Amniotic stem cell (primary cell): ENCODE measurements around the gene PGM2L1.
A peak's percentile ranks its signal among the peaks of the same experiment; 100 is the strongest.
"Not testable (repeated sequence)": the region's sequence is repeated elsewhere in the genome, so short reads cannot be mapped to it uniquely, and the experiment has no call there.

Experiments
- DNase-seq: peaks from one replicate; lab custom pipeline; 2025; lab: John Stamatoyannopoulos, UW

PGM2L1 gene

DNA sequence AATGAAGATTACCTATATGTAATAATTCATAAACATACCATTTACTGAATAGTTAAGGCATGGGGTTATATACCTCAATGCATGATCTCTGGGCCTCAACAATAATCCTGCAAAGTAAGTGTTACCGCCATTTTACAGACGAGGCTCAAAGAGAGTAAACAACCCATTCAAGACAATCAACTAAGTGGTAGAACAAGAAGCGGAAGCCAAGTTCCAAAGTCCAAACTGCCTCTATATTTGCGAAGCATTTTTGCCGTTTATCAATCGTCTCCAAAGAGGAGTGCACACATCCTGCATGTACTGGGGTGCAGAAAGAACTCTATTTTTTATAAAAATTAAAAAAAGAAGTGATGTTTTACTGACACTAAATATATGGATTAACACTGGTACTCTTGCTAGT, 59.3 kb downstream of the PGM2L1 start:
- DNase-seq, result no peak

DNA sequence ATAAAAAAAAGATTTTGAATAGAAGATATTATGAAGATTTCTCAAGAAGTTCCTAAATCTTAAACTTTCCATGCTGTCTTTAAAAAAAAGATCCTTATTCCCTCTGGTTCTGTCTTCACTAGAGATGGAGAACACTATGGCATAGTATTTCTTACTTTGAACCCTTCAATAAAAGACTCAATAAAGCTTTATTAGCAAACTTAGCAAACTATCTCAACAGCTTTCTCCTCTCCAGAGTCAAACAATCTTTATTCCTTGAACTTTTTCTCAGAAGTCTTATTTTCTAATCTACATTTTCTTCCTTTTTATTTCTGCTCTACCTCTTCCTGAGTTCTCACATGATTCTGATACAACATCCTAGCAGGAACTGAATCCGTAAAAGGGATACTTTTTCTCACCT, 65.0 kb downstream of the PGM2L1 start:
- no peak for DNase-seq

DNA sequence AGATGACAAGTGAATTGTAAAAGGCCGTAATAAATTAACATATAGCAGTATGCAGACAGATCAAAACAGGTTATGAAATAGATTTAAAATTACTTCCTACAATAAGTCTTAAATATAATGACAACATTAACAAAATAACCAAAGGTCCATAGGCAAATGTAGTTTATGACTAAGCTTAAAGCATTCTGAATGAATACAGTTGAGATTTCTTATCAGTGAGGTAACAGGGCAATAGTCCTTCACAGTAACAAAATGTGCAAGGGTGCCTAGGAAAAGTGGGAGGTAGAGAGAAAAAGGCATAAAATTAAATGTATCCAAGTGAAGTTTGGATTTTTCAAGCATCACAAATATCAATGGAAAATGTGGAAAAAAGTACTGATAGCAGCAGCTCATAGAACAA, 65.9 kb downstream of the PGM2L1 start:
- DNase-seq, result no peak

DNA sequence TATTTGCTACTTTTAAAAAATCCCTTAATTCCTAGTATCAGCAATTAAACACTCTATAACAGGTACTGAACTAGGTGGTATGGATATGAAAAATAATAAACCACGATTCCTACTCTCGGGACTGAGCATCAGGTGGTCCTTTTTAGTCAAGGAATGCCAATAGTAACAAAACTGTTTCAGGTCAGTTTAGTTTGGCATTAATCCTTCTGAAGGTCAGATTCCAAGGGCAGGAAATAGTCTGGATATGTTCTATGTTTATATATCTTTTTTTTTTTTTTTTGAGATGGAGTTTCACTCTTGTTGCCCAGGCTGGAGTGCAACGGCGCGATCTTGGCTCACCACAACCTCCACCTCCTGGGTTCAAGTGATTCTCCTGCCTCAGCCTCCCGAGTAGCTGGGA, 67.2 kb downstream of the PGM2L1 start:
- not testable (repeated sequence) for DNase-seq

DNA sequence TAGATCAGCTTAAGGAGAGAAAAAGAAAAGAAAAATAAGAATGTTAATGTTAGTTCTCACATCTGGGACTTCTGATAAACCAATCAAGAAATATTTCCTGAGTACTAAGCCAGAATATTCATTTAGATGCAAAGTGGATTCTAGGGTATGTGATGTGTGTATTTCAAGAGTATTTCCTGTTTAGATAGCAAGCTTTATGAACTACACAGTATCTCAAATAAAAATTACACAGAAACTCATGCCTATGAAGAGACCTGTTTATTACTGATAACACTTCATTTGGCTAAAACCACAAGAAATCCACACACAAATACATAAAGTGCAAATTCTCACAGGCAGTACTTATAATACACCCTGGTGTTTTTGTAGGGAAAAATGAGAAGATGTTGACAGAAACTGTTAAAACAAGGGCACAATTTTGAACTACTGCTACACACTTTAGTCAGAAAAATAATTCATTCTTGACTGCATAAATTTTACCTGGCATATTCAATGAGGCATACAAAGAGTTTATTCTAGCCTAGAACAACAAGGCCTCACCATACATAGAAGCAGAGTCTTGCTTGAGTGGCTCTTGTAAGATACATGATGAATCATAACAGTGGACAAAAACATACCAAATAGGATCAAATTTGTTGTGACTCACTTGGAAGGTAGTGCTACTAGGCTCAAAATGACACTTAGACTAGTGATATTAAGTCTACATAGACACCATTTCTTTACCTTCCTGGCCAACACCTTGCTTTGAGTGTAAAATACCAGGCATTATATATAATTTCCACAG, 68.0 kb downstream of the PGM2L1 start:
- no peak for DNase-seq

DNA sequence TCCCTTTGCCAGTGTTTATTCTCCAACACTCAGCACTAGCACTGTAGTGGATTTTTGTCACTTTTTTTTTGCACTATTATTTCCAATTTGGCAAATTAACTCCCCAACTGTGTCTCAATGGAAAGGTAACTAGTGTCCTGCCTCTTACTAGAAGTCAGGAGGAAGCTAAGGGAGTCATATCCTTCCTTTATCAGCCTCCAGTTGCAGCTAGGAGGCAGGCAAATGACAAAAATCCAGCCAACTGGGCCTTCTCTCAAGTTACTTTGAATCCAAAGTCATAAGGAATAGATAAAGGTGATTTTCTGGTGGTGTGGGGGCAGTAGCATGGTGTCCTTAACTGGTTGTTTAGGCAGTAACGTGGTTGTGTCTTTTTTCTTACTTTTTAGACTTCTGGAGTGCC, 71.2 kb downstream of the PGM2L1 start:
- no peak for DNase-seq

DNA sequence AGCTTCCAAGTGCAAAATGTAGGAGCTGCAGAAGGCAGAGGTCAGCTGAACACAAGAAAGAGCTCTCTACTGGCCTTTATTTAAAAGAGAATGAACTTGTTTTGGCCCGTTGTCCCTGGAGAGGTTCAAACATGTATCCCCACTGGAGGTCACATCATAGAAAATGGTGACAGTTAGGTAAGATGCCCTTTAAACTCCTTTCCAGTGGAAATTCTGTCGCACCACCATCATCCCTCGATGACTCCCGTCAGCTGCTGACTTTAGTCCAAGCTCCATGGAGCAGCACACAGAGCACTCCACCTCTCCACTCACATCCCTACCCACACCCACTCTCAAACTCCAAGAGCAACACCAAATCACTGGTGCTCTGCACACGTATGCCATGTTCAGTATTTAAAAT, 71.6 kb downstream of the PGM2L1 start:
- no peak for DNase-seq

DNA sequence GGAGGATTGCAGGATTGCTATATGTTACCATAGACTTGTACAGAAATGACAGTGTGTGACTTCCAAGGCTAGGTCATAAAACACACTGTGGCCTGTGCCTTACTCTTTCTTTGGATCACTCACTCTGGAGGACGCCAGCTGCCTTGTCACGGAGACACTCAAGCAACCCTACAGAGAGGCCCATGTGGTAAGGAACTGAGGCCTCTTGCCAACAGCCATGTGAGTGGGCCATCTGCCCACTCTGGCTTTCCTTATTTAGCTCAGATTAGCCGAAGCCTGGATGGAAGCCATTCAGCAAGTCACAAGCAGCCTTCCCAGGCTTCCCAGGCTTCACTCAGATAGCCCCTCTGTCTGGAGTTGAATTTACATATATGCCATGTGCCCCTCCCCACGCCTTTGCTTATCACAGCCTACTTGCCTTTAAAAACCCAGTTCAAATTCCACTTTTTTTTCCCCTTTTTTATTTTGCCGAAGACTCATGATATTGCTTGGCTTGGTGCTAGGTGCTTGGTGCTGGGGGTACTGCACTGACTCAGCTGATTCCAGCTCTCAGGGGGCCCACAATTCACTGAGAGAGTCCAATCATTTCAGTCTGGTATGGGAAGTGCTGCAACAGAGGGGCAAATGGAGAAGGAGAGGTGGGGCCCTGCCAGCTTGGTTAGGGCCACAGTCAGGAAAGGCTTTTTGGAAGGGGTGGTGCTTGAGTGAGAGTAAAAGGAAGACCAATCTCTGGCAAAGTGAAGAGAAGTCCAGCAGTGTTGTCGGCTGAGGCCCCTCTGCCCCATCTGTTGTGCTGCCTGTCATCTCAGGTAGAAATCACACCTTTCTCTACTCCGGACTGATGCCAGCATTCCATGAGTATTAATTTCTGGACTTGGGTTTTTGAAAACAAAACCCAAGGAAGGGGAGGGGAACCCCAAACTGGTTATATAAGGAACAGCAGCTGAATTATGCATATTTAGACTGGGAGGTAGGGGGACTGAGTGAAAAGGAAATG, 72.3 kb downstream of the PGM2L1 start:
- DNase-seq, result no peak

DNA sequence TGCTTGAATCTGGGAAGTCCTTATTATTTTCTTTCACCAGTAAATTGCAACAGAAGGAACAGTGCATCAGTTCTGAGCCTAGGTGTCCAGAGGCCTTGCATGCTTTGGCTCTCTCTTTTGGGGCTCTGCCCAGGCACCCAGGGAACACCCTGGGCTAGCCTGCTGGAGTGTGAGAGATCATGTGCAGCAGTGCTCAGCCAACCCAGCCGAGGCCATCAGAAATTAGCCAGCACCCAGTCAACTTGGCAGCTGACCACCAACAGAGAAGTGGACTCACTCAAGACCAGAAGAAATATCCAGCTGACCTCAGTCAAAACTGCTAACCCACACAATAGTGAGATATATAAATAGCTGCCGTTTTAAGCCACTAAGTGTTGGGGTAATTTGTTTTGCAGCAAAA, 75.6 kb downstream of the PGM2L1 start:
- no peak for DNase-seq

DNA sequence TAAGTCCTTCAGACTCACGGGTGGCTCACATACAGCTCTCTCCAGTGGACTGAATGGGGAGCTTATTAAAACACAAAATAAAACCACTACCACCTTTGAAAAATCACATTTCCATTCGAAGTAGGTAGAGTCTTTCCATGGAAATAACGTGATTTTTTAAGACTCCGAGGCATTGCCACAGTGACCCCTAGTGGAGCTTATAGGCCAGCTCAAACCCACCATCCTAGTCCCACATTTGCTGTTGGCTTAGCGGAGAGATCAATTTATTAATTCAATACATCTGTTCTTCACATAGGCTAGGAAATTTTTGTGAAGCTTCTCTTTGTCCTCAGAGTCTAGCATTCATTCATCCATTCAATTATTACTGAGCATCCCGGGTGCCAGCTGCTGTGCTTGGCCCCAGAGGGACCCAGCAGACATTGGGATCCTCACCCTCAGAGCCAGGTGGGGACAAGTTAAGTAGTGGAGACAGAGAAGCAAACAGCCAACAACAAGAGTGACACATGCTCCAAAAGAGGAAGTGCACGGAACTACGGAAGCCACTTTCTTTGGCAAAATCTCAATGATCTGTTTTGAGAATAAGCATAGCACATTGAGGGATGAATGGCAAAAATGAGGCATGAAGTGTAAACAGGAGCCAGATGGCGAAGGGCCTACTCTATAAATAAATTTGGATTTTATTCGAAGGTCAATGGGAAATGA, 76.6 kb downstream of the PGM2L1 start:
- DNase-seq, result peak; percentile 62

DNA sequence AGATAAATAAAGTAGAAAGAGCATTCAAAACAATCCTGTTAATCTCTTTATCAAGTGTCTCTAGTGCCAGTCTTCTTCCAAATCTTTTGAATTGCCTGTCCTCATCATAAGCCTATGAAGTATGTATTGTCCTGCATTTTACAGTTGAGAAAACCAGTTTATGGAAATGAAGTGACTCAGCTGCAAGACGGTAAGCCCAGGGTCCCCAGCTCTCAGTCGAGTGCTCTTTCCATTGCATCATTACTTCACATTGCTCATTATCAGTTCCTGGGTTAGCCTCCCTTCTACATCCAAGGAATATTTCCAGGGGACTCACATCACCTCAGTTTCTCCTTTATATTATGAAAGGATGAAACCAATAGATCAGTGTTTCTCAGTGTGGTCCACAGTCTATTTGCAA, 77.7 kb downstream of the PGM2L1 start:
- no peak for DNase-seq

DNA sequence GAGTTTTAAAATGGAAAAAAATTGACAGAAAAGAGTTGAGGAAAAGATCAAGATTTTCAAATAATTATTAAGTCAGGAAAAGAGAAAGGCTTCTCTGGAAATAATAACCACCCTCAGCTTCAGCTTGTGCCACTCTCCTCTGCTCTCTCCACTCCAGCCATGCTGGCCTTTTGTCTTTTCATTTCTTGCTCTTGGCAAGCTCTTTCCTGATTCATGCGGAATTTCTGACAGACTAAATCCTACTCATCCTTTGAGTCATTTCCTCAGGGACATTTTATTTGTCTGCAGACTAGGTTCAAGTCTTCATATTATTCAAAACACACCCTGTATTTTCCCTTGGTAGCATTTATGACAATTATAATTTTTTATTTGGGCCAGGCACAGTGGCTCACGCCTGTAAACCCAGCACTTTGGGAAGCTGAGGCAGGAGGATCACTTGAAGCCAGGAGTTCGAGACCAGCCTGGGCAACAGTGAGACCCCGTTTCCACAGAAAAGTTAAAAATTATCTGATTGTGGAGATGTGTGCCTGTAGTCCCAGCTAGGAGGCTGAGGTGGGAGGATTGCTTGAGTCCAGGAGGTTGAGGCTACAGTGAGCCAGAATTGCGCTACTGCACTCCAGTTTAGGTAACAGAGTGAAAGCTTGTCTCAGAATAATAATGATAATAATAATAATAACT, 79.0 kb downstream of the PGM2L1 start:
- peak; percentile 73 for DNase-seq

DNA sequence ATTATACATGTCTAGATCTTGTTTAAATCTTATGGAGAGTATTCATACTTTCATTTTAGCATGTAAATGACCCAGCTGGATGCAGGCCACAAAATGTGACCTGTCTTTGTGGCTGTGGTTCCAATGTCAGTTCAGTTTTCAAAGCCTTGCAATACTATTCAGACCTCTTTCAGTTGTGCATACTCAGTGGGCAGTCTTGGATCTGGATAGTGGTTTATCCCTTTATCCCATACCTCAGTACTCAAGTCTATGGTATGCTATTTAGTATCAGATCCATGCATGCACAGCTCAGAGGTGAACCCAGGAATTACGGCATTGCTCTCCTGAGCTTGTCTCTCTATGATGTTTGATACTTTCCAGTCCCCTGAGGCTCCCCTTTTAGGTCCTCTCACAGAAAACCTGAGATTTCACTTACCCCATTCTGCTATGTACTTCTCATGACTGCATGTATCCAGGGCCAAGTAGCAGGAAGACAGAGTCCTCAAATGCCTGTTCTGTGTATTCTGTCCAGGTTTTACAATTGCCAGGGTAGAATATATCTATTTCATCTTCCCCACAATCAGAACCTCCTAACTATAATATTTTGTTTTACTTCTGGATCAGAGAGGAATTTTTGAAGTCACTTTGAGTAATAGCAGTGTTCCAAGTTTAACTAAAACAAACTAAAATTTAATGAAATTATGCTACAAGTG, 79.8 kb downstream of the PGM2L1 start:
- DNase-seq, result no peak

DNA sequence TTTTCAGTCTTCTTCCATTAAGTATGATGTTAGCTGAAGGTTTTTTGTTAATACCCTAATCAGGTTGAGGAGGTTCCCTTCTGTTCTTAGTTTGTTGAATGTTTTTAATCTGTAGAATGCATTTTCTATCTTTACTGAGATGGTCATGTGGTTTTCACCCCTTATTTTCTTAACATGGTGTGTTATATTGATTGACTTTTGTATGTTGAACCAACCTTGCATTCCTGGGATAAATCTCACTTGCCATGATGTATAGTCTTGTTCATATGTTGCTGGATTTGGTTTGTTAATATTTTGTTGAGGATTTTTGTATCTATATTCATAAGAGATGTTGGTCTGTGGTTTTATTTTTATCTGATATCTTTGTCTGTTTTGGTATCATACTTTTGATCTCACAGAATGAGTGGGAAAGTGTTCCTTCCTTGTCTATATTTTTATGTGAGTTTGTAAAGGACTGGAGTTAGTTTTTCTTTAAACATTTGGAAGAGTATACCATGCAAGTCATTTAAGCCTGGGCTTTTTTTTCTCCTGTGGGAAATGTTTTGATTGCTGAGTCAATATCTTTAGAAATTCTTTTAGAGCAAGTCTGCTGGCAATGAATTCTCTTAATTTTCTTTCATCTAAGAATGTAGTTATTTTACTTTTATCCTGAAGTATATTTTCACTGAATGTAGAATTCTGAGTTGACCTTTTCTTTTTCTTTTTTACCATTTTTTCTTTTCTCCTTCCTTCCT, 81.3 kb downstream of the PGM2L1 start:
- peak; percentile 34 for DNase-seq

DNA sequence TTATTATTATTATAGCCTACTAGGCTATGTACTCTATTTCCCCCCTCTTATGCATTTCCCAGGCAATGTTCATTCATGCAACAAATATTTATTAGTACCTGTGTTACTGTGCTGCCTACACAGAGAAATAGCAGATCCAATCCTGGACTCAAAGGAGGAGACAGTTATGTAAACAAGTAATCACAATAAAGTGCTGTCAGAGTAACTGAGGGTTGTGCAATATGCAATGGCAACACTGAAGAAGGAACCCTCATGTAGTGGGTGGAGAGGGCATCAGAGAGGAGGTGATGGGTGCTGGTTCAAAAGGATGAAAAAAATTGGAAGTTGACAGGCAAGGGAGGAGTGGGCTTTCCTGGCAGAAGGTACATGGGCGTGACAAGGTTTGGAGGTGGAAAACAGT, 85.9 kb downstream of the PGM2L1 start:
- DNase-seq, result no peak

DNA sequence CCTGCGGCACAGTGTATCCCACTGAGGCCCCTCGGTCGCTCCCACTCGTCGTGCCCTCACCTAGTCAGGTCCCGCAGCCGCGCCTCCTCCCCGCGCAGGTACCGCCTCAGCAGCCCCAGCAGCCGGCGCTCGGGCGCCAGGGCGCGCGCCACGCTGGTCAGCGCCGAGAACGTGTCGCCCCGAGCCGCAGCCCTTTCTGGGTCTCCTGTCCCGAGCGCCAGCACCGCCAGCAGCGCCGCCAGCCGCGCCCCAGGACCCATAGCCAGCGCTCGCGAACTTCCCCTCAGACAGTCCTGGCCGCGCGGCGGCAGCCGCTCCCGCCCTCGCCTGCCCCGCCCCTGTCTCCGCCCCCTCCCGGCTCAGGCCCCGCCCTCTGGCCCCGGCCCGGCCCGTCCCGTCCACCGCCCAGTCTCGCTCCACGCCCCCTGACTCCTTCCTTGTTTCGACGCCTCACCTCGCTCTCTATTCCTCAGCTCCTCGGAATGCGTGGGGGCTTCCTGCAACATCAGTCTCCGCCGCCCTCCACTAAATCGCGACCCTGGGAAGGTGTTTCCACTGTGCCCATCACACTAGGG, 86.8 kb downstream of the PGM2L1 start, which contains the start of gene P4HA3:
TSS of gene P4HA3 (minus strand) at position 289 of the 575 bp plus-strand sequence. CDS start at position 260, 29 bp downstream.
- DNase-seq, result no peak

DNA sequence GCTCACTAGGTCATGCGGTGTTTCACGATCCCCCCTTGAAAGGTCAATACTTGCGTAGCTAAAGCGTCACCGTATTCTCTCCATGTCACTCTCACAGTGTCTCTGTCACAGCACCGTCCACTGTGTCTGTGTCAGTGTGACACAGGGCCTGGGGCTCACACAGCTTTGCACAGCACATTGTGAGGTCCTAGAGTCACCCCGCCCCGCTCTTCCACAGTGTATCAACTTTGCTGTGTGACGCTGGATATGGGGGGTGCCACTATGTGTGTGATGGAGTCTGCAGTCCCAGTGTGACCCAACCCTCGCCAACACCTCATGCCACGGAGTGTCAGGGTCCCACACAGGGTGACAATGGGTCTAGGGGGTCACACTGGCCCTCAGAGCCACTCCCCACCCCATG, 87.4 kb downstream of the PGM2L1 start:
- DNase-seq, result no peak

DNA sequence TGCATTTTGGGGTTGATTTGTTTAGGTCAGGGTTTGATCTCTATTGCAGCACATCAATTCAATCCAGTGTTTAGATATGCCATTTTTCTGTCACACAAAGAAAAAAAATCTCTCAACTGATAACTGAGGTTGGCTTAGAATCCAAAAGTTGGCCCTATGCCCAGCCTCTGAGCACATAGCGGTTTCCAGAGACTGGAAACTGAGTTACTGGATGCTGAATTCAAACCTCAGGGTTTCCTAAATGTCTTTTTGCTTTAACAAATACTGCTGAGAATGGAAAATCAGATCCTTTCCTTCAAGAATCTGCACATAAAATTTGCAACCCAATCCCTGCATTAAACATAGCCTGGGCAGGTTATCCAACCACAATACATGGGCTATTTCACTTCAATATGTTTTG, 90.8 kb downstream of the PGM2L1 start:
- no peak for DNase-seq

DNA sequence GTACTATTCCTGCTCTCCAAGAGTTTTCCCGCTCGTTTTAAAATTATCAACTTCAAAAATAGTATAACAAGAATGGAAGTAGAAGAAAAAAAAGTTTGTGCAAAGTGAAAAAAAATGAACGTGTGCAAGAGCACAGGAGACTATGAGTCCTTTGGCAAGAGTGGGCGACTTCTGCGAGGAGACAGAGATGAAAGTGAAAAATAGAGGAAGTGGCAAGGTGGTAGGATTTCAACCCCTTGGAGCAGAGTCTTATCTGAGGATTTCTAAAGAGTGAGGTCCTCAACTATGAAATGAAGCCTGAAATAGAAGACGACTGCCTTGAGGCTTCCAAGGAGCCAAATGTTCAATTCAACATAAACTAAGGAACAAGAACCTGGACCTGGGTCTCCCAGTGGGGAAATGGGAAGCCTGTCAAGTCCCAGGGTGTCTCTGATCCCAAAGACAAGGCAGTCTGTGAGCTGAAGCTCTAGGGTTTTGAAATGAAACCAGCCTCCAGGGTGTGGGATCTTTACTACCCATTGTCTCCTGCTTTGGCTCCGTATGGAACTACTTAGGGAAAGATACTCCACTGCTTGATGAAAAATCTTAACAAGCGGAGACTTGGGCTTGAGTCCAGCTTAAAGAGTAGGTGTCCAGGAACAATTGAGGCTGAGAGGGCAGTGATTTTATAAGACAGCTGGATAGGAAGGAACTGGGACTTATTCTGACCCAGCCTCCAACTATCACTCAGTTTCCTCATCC, 91.6 kb downstream of the PGM2L1 start:
- no peak for DNase-seq
